ENCODE results near the gene LIMS2. TPM values are rescaled to one million over a fixed set of nuclear protein-coding genes. Genes with fewer than 3 reads are reported as not detected.

LIMS2 gene
- total and polyA plus RNA-seq, 2 of the 8 experiments (the other 6 are each of a cell fraction or from before 2014, with no cell fraction given) = 3.3 to 4.8 TPM

DNA sequence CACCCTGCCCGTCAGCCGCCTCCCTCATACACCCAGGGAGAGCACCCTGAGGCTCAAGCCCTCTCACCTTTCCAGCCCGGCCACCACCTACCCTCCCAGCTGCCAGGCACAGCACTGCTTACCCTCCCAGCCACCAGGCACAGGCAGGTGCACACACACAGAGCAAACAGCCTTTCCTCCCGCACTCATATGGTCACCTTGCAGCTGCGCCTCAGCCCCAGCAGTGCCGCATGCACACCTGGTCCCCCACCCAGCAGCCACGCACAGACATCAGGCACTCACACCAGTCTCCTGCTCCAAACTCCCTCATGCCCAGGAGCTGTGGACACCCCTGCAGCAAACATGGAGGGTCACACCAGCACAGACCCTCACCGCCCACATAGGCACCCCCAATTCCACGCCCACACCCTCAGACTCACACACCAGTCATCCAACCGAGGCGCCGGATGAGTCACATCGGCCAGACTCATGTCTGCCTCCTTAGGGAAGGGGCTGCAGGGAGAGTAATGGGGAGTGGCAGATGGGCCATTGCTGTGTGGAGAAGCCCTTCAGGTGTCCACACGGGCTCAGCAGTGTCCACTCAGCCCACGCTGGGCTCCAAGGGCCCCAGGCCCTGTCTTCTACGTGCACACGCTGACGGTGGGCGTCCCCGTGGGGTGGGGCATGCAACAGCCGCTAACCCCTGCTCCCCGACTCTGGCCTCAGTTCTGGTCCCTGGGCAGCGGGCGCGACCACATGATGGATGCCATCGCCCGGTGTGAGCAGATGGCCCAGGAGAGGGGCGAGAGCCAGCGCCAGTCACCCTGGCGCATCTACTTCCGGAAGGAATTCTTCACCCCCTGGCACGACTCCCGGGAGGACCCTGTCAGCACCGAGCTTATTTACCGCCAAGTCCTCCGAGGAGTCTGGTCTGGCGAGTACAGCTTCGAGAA lies 51.7 kb downstream of the LIMS2 start:
- CTCF ChIA-PET (ENCODE audit: partially characterized antibody) = interaction anchor here (0.6 to 1.1 kb wide), 3 partner anchors 16 to 33 kb away, joined by 3 to 6 read pairs (median 3); no protein-coding TSS in a partner anchor
- Histone ChIP-seq H3K27me3 (replicated peaks in 1 of 4; ENCODE audit: control insufficient read depth in 3 of 4, extremely low read depth in 1 of 4, insufficient read depth in 3 of 4, low read length in 3 of 4) (no peaks in the 10 kb centered on the region), H3K9me3 (ENCODE audit: insufficient read depth in 2 of 2, low read depth in 1 of 2, low read length in 1 of 2) (no peaks in the 10 kb centered on the region), H2AFZ (ENCODE audit: low read length) (no peak overlapping the region), H3K79me1 (ENCODE audit: low read depth, low read length) (no peaks in the 10 kb centered on the region), H3K4me2 (ENCODE audit: insufficient read depth in 1 of 2, low read depth in 2 of 2, low read length in 2 of 2) (no peak overlapping the region), H3K9ac (replicated peaks in 1 of 4; ENCODE audit: extremely low read depth in 1 of 4, low read depth in 3 of 4, low read length in 3 of 4) (no peak overlapping the region), H3K56ac (replicated peaks; ENCODE audit: insufficient read length, low read depth, low read length) (no peak overlapping the region), H2BK5ac (ENCODE audit: low read depth, low read length) (no peak overlapping the region; the same call in 1 of the 2 replicates), H2BK20ac (ENCODE audit: low read length) (no peak overlapping the region), H4K5ac (ENCODE audit: insufficient read length, low read depth, low read length) (no peak overlapping the region), H3K4me1 (replicated peaks in 1 of 4; ENCODE audit: control insufficient read depth in 3 of 4, insufficient read depth in 4 of 4, low read length in 3 of 4) (no peaks in the 10 kb centered on the region), H3K23ac (ENCODE audit: insufficient read length) (no peak overlapping the region), H3K79me2 (ENCODE audit: control insufficient read depth in 1 of 2, insufficient read depth in 2 of 2, low read length in 2 of 2) (no peaks in the 10 kb centered on the region), H4K8ac (ENCODE audit: extremely low read depth, insufficient read depth, low read length) (0 out of 2 replicates have a peak overlapping the region, but pooled peaks have one; percentile 59), H4K91ac (replicated peaks; ENCODE audit: insufficient read length, low read length) (no peak overlapping the region), H2BK12ac (ENCODE audit: low read depth, low read length) (no peak overlapping the region), H3K23me2 (ENCODE audit: low read depth, low read length) (no peaks in the 10 kb centered on the region), H3K4me3 (ENCODE audit: extremely low read depth in 1 of 4, insufficient read depth in 2 of 4, low read depth in 3 of 4, low read length in 4 of 4) (no peak overlapping the region), H3K14ac (ENCODE audit: insufficient read length) (no peak overlapping the region), H2BK120ac (replicated peaks; ENCODE audit: low read depth, low read length) (no peak overlapping the region), H2BK15ac (ENCODE audit: low read length) (no peak overlapping the region), H2AK5ac (ENCODE audit: low read depth, low read length) (no peak overlapping the region), H3K27ac (ENCODE audit: low read depth, low read length) (no peak overlapping the region), H3K36me3 (ENCODE audit: control insufficient read depth in 2 of 4, insufficient read depth in 4 of 4, low read length in 3 of 4) (no peaks in the 10 kb centered on the region), H3K18ac (ENCODE audit: extremely low read depth, low read length) (no peak overlapping the region; the same call in 1 of the 2 replicates), H3K4ac (replicated peaks; ENCODE audit: insufficient read length, low read depth, low read length) (no peak overlapping the region), H4K20me1 (replicated peaks in 1 of 2; ENCODE audit: control insufficient read depth in 1 of 2, insufficient read depth in 2 of 2, low read length in 2 of 2) (no peaks in the 10 kb centered on the region)
- DNase-seq (ENCODE audit: low read depth in 1 of 2, low spot score in 2 of 2) (no peak), FAIRE-seq (no peak)
- 88% methylated on average over 38 of the region's 38 CpGs; no CpG with 5 or more reads in 1 of the 2 experiments for WGBS, 2 experiments (ENCODE audit: extremely low coverage in 1 of 2, insufficient coverage in 1 of 2, insufficient read length in 1 of 2, insufficient replicate concordance in 2 of 2, low coverage in 1 of 2, low lambda C conversion rate in 2 of 2, missing lambda C conversion rate in 1 of 2)
- POLR2A ChIA-PET (ENCODE audit: partially characterized antibody) = no interaction called here
- TF ChIP-seq, protein P1, sequence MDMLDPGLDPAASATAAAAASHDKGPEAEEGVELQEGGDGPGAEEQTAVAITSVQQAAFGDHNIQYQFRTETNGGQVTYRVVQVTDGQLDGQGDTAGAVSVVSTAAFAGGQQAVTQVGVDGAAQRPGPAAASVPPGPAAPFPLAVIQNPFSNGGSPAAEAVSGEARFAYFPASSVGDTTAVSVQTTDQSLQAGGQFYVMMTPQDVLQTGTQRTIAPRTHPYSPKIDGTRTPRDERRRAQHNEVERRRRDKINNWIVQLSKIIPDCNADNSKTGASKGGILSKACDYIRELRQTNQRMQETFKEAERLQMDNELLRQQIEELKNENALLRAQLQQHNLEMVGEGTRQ (IDR thresholded peaks at IDR 0.05; ENCODE audit: low read length) = no peak
- TF ChIP-seq, protein P2, sequence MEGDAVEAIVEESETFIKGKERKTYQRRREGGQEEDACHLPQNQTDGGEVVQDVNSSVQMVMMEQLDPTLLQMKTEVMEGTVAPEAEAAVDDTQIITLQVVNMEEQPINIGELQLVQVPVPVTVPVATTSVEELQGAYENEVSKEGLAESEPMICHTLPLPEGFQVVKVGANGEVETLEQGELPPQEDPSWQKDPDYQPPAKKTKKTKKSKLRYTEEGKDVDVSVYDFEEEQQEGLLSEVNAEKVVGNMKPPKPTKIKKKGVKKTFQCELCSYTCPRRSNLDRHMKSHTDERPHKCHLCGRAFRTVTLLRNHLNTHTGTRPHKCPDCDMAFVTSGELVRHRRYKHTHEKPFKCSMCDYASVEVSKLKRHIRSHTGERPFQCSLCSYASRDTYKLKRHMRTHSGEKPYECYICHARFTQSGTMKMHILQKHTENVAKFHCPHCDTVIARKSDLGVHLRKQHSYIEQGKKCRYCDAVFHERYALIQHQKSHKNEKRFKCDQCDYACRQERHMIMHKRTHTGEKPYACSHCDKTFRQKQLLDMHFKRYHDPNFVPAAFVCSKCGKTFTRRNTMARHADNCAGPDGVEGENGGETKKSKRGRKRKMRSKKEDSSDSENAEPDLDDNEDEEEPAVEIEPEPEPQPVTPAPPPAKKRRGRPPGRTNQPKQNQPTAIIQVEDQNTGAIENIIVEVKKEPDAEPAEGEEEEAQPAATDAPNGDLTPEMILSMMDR (IDR thresholded peaks at IDR 0.05; ENCODE audit: control extremely low read depth in 1 of 3, insufficient read depth in 1 of 3, low read depth in 1 of 3, low read length in 3 of 3) = no peak
- TF ChIP-seq KDM4A (IDR thresholded peaks at IDR 0.05; ENCODE audit: low read depth, low read length, severe bottlenecking) (no peak), EGR1 (IDR thresholded peaks at IDR 0.05; ENCODE audit: borderline replicate concordance, low read depth, low read length) (no peak), RBBP5 (IDR thresholded peaks at IDR 0.05; ENCODE audit: borderline replicate concordance, low read depth, low read length) (no peak), CEBPB (IDR thresholded peaks at IDR 0.05; ENCODE audit: low read depth, low read length) (no peak), KDM5A (IDR thresholded peaks at IDR 0.05; ENCODE audit: low read length) (no peak), RFX5 (IDR thresholded peaks at IDR 0.05; ENCODE audit: borderline replicate concordance, low read depth, low read length) (no peak)
